GM19351 (cell line): ENCODE results near the gene LBR.
A peak's percentile ranks its signal among the peaks of the same experiment; 100 is the strongest.

Source experiments
- ATAC-seq: cut with Tn5 transposase; IDR thresholded peaks from one replicate; pipeline ENCODE4 v1.9.1; 2021; ENCODE audit warnings: mild to moderate bottlenecking, moderate library complexity; ENCODE audit not compliant: unreplicated experiment

The LBR gene

DNA sequence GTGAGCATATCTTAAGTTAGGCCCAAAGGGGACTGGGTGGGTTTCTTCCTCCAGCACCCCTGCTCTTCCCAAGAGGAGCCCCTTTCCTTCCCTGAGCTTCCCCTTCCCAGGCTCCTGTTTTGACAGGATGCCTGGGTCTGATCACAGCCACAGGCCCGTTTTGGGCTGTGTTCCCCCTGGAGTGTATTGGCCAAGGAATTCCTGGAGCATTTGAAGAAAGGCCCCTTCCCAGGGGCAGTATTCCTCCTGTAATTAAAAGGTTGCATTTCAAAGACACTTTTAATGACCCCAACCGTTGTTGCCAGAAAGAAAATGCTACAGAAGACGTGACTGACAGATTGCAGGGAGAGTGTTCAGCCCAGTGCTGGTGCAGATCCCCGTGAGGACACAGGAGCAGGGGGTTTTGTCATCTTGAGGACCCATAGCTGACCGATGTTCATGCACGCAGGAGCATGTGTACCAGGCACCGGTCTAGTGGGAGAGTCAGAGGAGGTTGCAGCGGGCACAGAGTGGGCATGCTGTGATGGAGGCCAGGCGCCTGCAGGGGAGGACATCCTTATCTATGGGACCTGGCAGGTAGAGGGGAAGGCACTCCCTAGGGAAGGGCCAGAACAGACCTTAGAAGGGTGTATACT lies 19.3 kb upstream of the LBR start:
- ATAC-seq = no peak

DNA sequence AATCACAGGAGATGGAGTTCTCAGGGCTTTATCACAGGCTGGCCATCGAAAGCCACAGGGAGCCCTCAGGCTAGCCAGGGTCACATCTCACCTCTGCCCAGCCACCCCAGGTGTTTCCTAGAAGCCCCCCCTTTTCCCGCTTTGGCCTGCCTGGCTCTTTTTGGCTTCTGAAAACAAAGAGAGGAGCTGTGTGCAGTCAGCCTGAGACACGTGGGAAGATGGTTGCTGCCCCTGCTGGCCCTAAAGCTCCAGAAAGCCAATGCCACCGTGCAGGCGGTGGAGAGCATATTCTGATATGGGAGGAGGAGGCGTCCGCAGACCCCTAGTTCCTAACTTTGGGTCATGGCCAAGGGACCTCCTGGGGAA lies 18.7 kb upstream of the LBR start:
- ATAC-seq = no peak

DNA sequence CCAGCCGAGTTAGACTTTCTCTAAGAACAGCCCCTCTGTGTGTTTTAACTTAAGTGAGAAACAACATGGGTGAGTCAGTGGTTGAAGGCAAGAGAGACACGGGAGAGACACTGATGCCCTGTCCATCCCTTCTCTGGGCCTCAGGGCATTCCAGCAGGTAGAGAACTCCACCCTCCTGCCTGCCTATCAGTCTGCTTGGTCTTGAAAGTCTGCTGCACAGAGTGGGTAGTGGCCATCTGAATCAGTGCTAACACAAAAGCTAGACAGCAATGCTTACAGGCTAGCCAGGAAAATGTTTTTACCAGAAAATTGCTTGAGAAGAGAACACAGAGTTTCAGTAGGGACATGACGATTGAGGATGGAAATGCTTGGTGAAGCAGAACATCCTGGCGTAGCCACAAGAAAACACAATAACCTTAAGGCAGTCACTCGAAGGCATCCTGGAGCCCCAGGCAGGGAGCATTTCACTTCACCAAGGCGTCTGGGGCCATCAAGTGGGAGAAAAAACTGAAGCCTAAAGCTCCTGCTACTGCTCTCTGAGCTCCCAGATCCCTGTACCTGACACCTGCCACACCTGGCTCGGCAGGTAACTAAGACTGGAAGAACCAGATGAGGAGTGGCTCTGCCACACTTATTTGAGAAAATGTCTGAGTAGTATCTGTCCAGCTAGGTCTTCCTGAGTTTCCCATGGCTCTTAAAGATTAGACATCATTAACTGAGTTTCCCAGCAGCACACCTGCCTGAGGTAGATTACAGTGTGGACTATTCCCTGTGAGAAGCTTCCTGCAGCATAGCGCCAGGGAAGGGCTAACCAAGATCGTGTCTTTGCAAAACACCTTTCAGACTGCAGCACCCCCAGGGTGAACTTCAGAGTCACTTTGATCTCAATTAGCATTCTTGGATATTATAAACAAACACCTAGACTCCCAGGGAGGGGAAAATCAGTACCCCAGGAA lies 18.1 kb upstream of the LBR start:
- ATAC-seq = no peak

DNA sequence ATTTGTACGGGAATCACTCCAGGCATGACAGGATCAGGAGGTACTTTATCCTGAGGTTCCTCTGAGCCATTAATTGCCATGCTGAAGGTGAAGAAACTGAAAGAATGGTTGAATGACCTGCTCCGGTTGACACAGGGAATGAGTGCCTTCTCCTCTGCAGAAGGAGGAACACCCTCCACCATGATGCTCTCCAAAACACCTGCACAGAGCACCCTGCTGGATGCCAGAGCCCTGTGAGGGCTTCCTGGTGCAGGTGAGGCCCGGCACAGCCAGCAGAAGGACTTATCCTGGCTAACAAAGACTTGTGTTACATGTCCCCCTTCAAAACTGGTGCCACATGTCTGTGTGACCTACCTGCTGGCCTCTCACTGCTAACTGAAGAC lies 14.3 kb upstream of the LBR start:
- ATAC-seq = no peak

DNA sequence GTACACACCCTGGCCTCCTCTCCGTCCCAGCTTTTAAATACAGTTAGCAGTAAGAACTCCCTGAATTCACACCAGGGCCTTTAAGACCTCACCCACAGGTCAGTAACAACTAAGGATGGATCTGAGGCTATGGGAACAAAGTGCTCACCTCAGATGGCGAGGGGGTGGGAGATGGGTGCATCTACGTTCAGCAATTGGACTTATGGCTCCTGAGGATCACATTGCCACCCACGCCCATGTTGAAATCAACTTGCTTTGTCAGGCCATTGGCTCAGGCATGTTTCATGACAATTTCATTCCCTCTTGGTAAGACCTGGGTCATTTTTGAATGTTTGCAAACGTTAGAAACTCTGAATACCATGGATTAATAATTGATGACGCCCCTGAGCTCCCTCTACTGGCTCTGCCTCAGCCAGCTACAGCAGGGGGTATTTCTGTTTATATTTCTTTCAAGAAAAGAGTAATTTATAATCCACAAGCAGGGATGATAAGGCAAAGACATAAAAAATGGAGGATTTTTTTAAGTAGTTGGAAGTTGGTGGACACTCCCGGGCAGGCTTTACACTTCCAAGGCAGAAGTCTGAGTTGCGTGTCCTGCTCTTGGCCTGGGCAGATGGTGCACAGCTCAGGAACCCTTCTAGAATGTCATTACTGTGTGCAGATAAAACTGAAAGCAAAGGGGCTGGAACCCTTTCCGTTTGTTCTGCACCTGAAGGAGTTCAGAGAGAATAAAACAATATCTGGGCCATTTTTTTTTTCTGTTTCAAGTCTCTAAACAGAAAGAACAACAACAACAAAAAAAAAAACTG lies 13.7 kb upstream of the LBR start:
- ATAC-seq = no peak

DNA sequence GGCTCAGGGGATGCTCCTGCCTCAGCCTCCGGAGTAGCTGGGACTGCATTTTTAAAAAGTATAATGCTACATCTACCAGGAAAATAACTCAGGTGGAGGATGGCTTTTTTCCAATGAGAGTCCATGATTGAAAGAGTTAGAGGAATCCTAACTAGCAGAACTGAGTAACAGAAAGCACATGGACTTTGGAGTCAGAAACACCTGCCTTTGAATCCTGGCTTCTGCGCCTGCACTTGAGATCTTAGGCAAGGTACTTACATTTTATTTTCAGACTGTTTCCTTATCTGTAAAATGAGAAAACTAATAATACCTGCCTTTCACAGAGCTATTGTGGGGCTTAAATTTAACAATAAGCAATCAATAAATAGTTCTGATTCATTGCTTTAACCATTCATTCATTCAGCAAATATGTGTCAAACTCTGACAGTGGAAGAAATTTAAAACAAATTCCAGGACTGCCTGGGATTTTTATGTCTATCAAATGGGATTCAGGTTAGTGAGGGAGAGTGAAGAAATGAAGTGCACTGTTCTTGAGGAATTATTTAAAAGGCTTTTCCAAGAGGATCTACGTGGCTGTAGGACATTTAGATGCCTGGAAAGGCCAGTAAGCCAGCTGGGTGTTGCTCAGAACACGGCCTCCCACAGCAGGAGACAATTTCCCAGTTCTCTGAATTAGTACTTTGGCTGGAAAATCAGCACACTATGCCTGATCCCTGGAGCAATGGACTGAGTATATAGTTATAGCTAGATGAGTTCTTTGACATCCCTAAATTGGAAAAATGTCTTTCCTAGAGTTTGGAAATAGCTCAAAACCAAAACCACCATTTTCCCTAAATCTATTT lies 12.8 kb upstream of the LBR start:
- no peak for ATAC-seq

DNA sequence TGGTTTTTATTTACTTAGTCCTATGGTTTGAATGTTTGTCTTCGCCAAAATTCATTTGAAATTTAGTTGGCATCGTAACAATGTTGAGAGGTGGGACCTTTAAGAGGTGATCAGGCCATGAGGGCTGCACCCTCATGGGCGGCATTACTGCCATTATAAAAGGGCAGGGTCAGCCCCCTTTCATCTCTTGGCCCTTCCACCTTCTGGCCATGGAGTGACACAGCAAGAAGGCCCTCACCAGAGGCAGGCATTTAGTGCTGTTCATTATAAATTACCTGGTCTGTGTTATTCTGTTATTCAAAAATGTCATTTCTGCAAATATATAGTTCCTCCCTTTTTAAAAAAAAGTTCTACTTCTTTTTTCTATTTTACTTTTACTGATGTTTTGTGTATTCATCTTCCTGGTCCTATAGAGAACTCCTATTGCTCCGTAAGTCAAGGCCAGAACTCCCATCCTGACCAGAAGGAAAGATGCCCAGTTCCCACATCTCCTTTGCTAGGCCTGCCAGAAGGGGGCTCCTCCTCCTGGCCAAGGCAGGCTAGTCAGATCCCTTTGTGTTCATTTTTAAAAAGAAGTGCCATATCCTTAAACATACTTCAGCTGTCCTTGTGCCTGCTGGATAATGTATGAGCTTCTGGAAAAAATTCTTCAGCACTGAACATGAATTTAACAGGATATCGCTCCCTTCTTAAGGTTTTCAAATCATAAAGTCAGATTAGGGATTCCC lies 10.0 kb upstream of the LBR start:
- no peak for ATAC-seq

DNA sequence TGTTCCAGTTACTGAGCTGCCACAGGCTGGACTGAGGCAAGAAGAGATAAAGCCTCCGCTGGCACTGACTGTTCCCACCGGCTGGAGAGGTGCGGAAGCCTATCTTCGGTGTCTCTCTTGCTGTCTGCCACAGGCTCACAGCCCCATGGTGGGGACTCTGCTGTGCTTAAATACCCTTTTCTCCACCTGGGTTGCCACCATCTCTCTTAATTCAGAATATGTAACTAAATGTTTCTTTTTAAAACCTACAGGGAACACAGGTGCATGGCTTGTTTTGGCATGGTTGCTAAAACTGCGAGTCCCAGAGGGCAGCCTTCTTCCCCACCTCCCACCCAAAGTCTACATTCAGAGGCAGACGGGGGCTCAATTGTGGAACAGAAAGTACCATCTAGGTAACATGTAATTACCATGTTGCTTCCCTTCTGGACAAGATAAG lies 8.1 kb upstream of the LBR start:
- ATAC-seq = peak; percentile 68

DNA sequence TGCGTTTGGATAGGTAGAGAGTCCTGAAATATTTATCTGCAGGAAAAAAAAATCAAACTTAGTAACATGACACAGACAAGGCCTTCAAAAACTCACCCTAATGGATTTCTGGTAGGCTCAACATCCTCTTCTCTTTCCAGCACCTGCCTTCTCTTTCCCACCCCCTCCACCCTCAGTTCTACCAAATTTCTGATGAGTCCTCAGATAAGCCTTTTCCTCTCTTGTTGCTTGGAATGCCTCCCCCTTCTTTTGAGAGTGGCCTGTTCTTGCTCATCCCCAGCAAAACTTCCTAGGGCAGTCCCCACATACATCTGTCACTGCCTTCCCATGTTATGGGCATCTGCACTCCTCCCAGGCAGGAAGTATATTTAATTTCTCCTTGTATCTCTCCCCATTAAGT lies 7.6 kb upstream of the LBR start:
- ATAC-seq = peak; percentile 9

DNA sequence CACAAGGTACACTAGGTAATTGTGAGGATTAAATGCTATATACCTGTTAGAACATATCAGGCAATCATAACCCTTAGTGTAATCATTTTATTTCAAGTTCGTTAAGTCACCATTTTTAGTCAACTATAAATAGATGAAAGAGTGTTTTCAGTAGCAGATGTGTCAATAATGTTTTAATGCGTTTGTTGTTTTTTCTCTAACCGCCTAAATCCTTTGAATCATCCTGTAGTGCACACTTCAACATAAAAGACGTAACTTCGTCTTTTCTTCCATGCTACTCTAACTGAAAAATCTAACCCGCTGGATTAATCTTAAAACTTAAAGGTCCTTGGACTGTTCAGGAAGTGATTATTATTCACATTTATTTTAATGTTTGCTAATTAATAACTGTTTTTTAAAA lies 7.2 kb upstream of the LBR start:
- no peak for ATAC-seq

DNA sequence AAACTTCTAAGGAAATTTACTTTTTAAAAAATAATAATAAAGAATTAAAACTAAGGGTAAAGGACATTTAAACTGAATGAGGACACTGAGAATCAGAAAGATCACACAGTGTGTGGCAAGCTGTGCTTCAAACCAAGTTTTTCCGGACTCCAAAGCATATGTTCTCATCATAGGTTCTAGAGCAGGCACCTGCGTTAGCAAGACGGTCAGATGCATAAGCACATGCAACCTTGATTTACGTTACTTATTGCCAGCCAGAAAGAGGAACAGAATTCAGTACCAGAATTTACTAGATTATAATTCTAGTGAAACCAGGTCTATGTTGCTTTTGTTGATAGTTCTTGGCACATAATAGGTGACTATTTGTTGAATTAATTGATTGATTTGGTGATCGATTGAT lies 6.2 kb upstream of the LBR start:
- ATAC-seq = no peak

DNA sequence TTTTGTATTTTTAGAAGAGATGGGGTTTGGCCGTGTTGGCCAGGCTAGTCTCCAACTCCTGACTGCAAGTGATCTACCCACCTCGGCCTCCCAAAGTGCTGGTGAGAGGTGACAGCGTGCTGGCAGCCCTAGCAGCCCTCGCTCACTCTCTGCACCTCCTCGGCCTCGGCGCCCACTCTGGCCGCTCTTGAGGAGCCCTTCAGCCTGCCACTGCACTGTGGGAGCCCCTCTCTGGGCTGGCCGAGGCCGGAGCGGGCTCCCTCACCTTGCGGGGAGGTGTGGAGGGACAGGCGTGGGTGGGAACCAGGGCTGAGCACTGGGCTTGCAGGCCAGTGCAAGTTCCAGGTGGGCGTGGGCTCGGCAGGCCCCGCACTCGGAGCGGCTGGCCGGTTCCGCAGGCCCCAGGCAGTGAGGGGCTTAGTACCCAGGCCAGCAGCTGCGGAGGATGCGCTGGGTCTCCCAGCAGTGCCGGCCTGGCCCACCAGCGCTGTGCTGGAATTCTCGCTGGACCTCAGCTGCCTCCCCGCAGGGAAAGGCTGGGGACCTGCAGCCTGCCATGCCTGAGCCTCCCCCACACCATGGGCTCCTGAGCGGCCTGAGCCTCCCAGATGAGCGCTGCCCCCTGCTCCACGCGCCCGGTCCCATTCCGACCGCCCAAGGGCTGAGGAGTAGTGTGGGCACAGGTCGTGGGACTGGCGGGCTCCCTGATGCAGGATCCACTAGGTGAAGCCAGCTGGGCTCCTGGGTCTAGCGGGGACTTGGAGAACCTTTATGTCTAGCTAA lies 3.4 kb upstream of the LBR start:
- ATAC-seq = no peak

DNA sequence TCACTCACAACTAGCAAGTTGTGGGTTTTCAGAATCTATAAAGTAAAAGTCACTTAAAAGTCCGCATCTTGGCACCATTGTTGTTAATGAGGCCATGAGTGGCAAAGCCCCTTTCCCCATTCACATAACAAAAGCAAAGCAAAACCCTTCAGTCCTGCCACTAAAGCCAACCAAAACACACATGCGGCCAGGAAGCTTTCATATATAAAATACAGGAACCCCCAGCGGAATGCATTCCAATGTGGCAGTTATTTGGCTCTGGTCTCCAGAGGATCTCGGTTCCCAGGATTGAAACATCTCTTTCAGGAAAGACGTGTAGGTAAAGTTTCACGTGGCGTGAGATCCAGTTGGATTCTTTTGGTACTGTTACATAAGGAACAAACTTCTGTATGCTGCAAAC lies 2.5 kb upstream of the LBR start:
- no peak for ATAC-seq

DNA sequence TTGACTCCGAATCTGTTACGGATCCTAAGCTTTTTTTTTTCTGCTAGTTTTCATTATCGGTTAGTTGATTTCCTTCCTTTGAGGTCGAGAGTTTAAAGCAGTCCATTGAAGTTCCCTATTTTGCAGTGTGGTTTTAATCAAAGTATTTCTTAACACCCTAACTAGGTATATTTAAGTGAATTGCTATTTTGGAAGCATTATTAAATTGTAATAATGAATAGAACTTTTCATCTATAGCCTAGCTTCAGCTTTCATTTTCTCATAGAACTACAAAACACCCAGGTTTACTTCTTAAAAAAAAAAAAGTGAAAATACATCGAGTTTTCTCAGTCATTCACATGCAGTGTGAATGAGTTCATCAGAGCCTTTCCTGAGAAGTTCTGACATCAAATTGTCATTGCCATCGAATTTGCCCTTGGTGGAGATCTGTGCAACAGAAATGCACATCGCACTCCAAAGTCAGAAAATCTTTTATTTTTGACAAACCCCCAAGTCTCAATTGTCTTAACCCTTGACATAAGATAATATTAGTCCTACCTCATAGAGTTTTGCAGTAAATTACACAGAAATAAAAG lies 1.1 kb upstream of the LBR start:
- ATAC-seq = peak; percentile 11

DNA sequence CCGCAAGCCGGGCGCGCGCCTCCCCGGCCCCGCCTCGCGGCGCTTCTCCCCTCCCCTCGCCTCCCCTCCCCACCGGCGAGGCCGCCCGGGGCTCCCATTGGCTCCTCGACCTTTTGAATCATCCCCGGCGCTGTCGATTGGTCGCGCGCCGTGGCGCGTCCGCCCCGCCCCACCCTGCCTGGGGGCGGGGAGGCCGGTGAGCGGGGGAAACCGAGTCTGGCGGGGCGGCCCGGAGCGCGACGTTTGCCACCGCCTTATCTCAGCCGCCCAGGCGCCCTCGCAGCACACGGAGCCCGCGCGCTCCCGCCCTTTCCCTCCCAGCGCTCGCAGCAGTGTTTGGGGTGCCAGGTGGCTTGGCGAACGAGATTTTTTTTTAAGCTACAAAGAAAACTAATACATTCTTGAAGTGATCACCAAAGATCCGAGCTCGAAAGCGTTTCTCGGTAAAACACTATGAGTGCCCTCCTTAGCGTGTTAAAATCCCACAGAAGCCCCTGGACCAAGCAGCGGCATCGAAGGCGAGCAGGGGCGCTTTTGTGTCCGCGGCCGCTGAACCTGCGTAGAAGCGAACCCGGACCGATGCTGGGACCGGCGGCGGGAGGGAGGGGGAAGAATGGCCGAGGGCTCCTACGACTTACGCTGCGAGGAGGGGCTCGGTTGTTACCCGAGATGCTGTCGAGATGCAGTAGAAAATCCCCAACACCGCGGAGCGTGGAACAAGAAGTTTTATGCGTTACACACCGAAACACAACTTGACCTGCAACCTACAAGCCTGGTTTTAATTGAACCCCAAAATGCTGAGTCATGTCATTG lies 436 bp upstream of the LBR start:
- ATAC-seq = peak; percentile 84

DNA sequence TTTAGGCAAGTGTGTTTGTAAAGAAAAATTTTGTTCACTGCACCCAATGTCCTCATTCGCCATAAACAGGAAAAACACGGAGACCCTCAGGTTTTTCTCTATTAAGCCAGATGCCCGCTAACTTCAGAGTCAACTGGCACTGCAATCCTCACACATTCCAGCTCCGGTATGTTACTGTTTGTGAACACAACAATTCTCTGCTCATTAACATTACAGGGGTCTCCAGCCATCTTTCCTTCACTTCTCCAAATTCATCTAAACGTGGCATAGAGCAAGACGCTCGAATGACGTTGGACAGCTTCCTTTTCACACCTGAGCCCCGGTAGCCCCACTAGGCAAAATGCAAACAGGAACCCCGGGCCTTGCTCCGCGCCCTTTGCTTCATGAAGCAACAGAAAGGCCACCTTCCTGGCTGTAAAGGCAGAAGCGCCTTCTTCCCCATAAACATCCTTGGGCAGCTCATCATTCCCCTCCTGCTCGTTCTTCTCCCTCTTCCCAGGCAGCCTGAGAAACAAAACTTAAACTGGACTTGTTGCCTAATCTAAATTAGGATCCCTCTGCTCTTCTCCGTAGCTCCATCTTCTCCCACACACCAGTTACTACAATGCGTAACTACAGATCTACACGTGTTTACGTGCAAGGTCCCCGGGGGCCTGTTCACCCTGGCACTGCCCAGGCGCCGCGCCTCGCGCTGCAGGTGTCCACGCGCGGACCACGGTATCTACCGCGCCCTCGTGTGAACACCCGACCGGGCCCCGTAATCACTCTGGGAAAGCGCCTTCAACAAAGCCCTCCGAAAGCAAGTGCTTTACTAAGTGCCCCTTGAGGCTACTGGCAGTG lies 1.2 kb downstream of the LBR start:
- ATAC-seq = peak; percentile 11

DNA sequence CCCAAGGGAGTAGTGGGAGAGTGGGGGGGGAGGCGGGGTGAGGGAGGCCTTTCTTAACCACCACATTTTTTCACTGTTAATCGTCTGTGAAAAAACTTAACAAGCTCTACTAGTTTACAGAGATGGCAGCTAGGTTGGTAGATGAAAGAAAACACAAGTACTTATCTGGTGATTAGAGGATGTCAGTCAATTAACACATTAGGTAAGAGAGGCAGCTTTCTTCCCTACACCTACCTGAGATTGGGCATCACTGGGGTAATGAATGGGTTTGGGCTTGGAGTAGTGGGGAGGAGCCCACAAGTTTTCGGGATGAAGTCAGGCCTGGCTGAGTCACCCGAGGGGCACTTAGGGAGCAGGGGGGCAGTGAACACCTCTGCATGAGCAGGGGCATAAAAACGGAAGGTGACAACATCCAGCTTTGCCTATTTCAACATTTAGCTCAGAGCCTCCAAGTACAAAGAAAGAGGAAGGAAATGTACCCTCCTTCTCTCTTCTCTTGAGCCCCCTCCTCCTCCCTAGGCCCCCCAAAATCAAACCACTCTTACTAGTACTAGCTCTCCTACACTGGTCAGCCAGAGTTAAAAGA lies 2.5 kb downstream of the LBR start:
- no peak for ATAC-seq
